Pericardium fibroblast (primary cell): Measurements from ENCODE around the gene CEACAM3. TPM values are rescaled to one million over a fixed set of nuclear protein-coding genes. Genes with fewer than 3 reads are reported as not detected.

Experiments used
- total RNA-seq: library from RNA; depleted of rRNA; stranded (reverse); fragments of >200 nt; gene quantifications from 2 replicates; pipeline ENCODE4 v1.2.3, GENCODE V29; 2015

Gene CEACAM3
- not detected in 2 replicates for total RNA-seq

DNA sequence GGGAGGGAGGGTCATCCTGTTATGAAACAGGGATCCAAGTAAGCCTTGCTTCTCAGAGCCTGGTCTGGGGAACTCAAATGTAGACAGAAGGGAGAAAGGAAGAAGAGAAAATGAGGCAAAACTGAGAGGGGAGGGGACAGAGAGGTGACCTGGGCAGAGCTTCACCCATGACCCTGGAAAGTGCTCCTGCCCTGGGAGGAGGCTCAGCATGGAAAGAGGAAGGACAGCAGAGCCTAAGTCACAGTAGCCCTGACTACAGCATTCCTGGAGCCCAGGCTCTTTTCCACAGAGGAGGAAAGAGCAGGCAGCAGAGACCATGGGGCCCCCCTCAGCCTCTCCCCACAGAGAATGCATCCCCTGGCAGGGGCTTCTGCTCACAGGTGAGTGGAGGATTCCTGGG is at the start of gene CEACAM3:
TSS of gene CEACAM3 (plus strand) at position 226 of the 400 bp plus-strand sequence. CDS start at position 317, 91 bp downstream.

DNA sequence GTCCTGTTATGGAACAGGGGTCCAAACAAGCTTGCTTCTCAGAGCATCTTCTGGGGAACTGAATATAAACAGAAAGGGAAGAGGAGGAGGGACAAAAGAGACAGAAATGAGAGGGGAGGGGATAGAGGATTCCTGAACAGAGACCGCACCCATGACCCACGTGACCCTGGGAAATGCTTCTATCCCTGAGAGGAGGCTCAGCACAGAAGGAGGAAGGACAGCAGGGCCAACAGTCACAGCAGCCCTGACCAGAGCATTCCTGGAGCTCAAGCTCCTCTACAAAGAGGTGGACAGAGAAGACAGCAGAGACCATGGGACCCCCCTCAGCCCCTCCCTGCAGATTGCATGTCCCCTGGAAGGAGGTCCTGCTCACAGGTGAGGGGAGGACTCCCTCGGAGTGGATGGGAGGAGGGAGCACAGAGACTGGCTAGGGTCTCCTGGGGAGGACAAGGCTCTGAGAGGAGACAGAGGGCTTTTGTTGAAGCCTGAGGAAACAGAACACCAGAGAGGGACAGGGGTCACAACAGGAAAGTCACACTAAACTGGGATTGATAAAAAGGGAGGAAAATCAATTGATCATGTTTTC is 41.0 kb upstream of the CEACAM3 start, which contains the start of gene CEACAM6:
TSS of gene CEACAM6 (plus strand) at position 203 of the 586 bp plus-strand sequence. CDS start at position 312, 109 bp downstream.

DNA sequence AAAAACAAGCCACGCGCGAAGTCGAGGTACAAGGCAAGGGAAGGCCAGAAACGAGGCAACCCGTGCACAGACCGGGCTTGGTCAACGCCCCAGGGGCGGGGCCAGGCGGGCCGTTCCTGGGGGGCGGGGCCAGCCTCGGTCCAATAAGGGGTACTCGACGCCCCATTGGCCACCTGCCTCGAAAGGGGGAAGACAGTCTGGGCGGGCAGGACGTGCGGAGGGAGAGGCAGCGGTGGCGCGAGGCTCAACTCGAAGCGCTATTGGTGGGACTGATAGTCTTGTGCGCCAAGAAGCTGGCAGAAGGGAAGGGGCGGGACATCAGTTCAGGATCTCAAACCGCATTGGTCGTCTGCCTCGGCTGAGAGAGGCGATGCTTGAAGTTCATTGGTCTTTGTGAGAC is 48.2 kb downstream of the CEACAM3 start, which contains the start of gene LYPD4:
TSS of gene LYPD4 (minus strand) at position 83 of the 400 bp plus-strand sequence. CDS start 5,398 bp downstream, outside the sequence.

GRCh38 chr19:41845001-41845050 is 48.4 kb downstream of the CEACAM3 start, which contains the start of gene DMRTC2:
DMRTC2 (plus strand) TSS chr19:41845042; CDS start chr19:41847429, 2,387 bp downstream.

GRCh38 chr19:41859618-41860418 is 63.4 kb downstream of the CEACAM3 start, which contains the start of gene RPS19:
RPS19 (plus strand) TSS chr19:41860255; CDS start chr19:41860775, 520 bp downstream.

Other genes with a start within 250 kb of the CEACAM3 start
- not detected in 2 replicates for gene CEACAM21, start 220.4 kb upstream of the CEACAM3 start, total RNA-seq
- gene CEACAM4, start 169.5 kb upstream of the CEACAM3 start, total RNA-seq: not detected in 2 replicates
- gene CEACAM7, start 108.3 kb upstream of the CEACAM3 start, total RNA-seq: not detected in 2 replicates
- not detected in 2 replicates for gene CEACAM5, start 88.0 kb upstream of the CEACAM3 start, total RNA-seq
- not detected in 2 replicates for gene CEACAM6, start 41.1 kb upstream of the CEACAM3 start, total RNA-seq
- not detected in 2 replicates for gene LYPD4, start 48.1 kb downstream of the CEACAM3 start, total RNA-seq
- not detected in 2 replicates for gene DMRTC2, start 48.5 kb downstream of the CEACAM3 start, total RNA-seq
- 2,273 and 2,973 TPM in 2 replicates for gene RPS19, start 63.7 kb downstream of the CEACAM3 start, total RNA-seq
- 0.35 TPM in 1 of 2 replicates, not detected in the other for gene CD79A, start 80.7 kb downstream of the CEACAM3 start, total RNA-seq
- 38.1 and 53.3 TPM in 2 replicates for gene ARHGEF1, start 86.6 kb downstream of the CEACAM3 start, total RNA-seq
- gene ERFL, start 131.9 kb downstream of the CEACAM3 start, total RNA-seq: 0.23 and 0.77 TPM in 2 replicates
- gene RABAC1, start 162.7 kb downstream of the CEACAM3 start, total RNA-seq: 305 and 454 TPM in 2 replicates
- 0.34 TPM in 1 of 2 replicates, not detected in the other for gene ATP1A3, start 197.6 kb downstream of the CEACAM3 start, total RNA-seq